AG09309 (cell line): ENCODE measurements around the gene KMT2E.

Experiments
- DNase-seq: peaks from one replicate; pipeline ENCODE4 v3.0.0-alpha.2; 2010; ENCODE audit warnings: low read depth
- H3K4me3 ChIP-seq: 2 replicates; pipeline ENCODE4 v1.5.1; 2011; ENCODE audit warnings: mild to moderate bottlenecking, low read depth, low read length, moderate library complexity; ENCODE audit not compliant: control insufficient read depth
- TF ChIP-seq, protein P1 (sequence below): IDR thresholded peaks from 2 replicates; pipeline ENCODE4 v1.5.1; 2011; ENCODE audit warnings: mild to moderate bottlenecking, low read depth, low read length, inconsistent platforms; ENCODE audit not compliant: insufficient read depth, control insufficient read depth; ENCODE audit errors: missing control alignments

The KMT2E gene

DNA sequence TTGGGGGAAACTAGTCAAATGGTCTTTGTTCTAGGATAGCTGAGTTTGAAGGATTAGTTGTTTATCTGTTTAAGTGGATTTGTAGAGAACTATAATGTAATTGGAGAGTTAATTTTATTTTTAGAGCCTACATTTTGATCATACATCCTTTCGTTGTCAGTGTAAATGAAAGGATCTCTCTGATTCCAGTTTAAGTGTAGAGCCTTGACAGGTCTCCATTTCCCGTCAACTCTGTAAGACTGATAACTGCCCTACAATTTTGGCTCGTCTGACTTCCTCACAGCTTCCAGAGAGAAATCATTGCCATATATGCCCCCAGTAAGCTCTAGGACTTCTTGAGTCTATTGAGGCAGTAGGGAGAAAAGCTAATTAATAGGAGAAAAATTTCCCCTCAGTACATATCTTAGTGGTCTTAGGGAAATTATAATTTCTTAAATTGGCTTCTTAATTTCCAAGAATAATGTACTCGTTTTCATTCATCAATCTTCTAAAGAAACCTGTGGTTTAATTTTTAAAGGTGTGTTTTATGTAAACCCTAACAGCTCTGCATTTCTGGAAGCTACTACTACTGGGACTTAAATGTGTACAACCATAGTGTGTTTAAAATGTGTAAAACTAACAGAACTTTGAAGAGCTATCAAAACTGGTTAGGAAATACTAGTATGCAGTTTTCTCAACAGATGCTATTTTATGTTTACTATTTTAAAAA, 3.8 kb downstream of the KMT2E start:
- TF ChIP-seq, protein P1, sequence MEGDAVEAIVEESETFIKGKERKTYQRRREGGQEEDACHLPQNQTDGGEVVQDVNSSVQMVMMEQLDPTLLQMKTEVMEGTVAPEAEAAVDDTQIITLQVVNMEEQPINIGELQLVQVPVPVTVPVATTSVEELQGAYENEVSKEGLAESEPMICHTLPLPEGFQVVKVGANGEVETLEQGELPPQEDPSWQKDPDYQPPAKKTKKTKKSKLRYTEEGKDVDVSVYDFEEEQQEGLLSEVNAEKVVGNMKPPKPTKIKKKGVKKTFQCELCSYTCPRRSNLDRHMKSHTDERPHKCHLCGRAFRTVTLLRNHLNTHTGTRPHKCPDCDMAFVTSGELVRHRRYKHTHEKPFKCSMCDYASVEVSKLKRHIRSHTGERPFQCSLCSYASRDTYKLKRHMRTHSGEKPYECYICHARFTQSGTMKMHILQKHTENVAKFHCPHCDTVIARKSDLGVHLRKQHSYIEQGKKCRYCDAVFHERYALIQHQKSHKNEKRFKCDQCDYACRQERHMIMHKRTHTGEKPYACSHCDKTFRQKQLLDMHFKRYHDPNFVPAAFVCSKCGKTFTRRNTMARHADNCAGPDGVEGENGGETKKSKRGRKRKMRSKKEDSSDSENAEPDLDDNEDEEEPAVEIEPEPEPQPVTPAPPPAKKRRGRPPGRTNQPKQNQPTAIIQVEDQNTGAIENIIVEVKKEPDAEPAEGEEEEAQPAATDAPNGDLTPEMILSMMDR = no peak
- no peak overlapping the region for H3K4me3 ChIP-seq
- no peak for DNase-seq

DNA sequence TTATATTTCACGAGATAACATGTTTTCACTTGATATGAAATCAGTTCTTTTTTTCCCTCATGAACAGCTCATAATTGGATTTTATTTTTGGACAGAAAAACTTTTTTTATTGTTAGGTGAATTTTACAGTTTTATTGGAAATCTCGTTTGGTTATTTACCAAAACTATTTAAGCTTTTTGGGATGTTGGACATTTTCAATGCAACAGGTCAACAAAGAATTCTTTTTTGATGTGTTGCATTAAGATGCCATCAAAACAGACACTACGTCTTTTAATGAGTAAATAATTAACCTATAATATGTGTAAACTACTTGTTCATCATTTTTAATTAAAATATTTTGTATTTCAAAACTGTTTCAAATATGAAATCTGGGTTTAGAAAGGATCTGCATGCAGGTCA, 5.3 kb downstream of the KMT2E start:
- no peak for DNase-seq
- TF ChIP-seq, protein P1 = no peak
- H3K4me3 ChIP-seq = no peak overlapping the region

DNA sequence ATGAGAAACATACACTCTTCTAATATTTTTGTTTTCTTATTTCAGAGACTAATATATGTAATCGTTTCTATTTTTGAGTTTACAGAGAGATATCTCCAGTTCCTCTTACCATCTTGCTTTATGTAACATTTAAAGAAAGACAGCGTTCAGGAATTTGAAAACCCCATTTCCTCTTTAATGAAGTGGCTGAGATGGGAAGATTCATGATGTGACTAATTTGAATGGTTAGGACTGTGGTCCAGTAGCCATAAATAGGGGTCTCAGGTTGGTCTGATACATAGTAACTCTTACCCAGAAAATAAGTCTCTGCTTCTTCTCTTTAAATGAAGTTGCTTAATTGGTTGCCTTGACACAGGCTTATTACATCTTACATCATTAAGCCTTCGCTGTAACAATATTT, 6.9 kb downstream of the KMT2E start:
- DNase-seq = no peak
- H3K4me3 ChIP-seq = no peak overlapping the region

DNA sequence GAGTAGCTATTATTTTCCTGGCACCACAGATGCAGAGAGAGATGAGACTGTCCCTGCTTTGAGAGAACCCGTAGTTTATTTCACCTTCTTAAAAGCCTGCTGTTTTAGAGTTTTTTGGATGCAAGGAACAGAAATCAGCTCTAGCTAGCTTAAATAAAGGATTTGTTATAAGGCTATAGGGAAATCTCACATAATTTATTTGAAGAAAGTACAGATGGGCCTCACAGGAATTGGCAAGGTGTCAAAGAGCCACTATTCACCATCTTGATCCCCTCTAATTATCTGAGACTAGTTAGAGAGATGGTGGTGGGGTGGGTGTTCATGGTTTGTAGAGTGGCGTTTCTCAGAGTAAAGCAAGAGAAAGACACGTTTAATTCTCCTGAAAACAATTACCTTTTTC, 7.3 kb downstream of the KMT2E start:
- H3K4me3 ChIP-seq = no peak overlapping the region
- DNase-seq = no peak
- TF ChIP-seq, protein P1 = no peak

More for the DNA sequence above, 6.9 kb downstream of the KMT2E start:
- TF ChIP-seq, protein P1 = no peak

DNA sequence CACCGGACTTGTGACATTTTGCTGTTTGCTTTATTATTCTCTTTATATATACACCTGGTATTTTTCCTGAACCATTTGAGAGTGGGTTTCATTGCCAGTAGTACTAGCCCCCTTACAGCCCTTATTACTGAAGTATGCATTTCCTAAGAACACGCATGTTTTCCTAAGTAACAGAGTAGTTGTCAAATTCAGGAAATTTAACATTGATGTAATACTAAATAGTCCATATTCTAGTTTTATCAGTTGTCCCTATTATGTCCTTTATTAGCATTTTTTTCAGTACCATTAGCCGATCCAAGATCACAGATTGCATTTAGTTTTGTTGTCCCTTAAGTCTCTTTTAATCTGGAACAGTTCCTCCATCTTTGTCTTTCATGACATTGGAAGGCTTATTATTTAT, 8.0 kb downstream of the KMT2E start:
- no peak overlapping the region for H3K4me3 ChIP-seq
- TF ChIP-seq, protein P1 = no peak
- DNase-seq = no peak

DNA sequence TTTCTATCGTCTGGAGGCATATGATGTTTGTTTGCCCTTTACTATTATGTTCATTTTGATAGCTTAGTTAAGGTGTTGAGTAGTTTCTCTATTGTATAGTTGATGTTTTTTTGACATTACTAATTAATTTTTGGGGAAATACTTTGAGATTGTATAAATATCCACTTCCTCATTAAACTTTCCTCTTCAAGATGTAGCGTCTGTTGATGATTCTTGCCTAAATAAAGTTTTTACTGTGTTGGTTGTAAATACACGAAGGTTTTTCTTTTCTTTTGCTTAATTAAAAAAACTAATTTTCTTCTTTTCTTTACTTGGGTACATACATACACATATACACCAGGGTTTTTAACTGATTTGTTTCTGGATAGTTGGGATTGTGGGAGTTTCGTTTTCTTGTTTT, 8.5 kb downstream of the KMT2E start:
- TF ChIP-seq, protein P1 = no peak
- DNase-seq = no peak
- H3K4me3 ChIP-seq = no peak overlapping the region

DNA sequence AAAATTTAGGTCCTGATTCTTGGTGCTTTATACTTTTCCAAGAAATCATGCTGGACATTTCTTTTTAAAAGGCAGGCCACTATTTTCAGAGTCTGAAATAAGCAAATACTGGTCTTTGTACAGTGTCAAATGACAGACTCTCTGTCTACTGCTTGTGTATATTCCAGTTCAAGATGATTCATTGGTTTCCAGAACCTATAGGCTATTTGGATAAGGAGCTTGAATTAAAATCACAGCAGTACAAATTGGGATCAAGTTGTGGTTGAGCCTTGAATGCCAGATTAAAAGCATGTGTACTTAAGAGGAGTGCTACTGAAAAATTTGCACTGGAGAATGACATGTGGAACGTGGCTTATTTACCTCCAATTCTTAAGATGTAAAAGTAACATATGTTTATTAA, 10.7 kb downstream of the KMT2E start:
- no peak overlapping the region for H3K4me3 ChIP-seq
- DNase-seq = no peak
- TF ChIP-seq, protein P1 = no peak
